ENCODE data around the gene SPTSSB.

- TF ChIP-seq POLR2A (IDR thresholded peaks at IDR 0.05) (no peak), CTCF (IDR thresholded peaks at IDR 0.05) (no peak), POLR2AphosphoS5 (IDR thresholded peaks at IDR 0.05) (no peak), EP300 (IDR thresholded peaks at IDR 0.05) (no peak)
Observed at GRCh38 chr3:161310649-161311423, 60.5 kb downstream of the SPTSSB start.
